ENCODE measurements around the gene PKP4. TPM values are rescaled to one million over a fixed set of nuclear protein-coding genes. Genes with fewer than 3 reads are reported as not detected.

PKP4 gene
- polyA plus RNA-seq, 1 experiment = 24.9 TPM

DNA sequence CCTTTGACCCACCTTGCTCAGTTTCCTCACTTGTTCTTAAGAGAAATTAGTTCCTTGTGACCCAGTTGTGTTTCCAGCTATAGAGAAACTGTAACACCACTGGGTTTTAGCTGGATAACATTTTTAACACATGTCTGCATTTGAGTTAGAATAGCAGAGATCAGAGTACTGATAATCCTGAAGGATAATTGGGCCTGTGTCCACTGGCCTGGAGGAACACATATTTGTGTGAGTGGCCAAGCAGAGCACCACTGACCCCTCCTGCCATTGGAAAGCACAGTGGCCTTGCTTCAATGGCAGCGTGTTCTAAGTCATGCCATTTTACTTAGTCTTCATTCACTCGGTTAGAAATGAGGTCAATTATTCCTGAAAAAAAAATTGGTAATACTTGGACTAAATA, 42.6 kb downstream of the PKP4 start:
- ChIA-PET CTCF (no interaction called here), POLR2A (no interaction called here)
- no peak for DNase-seq (ENCODE audit: low read depth, low spot score)
- H3K27me3 ChIP-seq (ENCODE audit: control insufficient read depth, insufficient read depth, low read length) = no peaks in the 10 kb centered on the region
- no peaks in the 10 kb centered on the region for H3K9me3 ChIP-seq (ENCODE audit: control insufficient read depth, insufficient read depth, low read length)
- TF ChIP-seq, protein P1, sequence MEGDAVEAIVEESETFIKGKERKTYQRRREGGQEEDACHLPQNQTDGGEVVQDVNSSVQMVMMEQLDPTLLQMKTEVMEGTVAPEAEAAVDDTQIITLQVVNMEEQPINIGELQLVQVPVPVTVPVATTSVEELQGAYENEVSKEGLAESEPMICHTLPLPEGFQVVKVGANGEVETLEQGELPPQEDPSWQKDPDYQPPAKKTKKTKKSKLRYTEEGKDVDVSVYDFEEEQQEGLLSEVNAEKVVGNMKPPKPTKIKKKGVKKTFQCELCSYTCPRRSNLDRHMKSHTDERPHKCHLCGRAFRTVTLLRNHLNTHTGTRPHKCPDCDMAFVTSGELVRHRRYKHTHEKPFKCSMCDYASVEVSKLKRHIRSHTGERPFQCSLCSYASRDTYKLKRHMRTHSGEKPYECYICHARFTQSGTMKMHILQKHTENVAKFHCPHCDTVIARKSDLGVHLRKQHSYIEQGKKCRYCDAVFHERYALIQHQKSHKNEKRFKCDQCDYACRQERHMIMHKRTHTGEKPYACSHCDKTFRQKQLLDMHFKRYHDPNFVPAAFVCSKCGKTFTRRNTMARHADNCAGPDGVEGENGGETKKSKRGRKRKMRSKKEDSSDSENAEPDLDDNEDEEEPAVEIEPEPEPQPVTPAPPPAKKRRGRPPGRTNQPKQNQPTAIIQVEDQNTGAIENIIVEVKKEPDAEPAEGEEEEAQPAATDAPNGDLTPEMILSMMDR (IDR thresholded peaks at IDR 0.05; ENCODE audit: low read depth, low read length) = no peak
- H3K27ac ChIP-seq (ENCODE audit: low read depth, low read length) = no peak overlapping the region
- H3K4me3 ChIP-seq (ENCODE audit: low read depth, low read length) = no peak overlapping the region

DNA sequence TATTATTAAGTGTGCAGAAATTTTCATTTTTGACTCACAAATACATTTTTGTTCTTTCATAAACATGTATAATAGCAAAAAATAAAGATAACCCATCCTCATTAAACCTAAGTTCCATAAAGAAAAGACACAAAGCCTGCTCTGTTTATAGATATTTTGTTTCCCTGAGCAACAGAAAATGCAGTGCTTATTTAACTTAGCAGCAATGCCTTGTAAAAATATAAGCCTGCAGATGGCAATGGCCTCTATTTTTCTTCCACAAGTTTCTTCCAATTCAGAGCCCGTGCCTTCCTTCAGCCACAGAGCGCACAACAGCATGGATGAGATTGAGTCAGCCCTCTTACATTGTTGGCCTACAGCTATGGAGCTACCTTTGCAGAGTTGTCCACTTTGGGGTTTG, 43.6 kb downstream of the PKP4 start:
- no peak for DNase-seq (ENCODE audit: low read depth, low spot score)
- H3K27ac ChIP-seq (ENCODE audit: low read depth, low read length) = no peak overlapping the region
- no peak overlapping the region for H3K4me3 ChIP-seq (ENCODE audit: low read depth, low read length)
- POLR2A ChIA-PET = no interaction called here
- CTCF ChIA-PET = no interaction called here
- no peaks in the 10 kb centered on the region for H3K27me3 ChIP-seq (ENCODE audit: control insufficient read depth, insufficient read depth, low read length)
- H3K9me3 ChIP-seq (ENCODE audit: control insufficient read depth, insufficient read depth, low read length) = no peaks in the 10 kb centered on the region
- TF ChIP-seq, protein P1 (IDR thresholded peaks at IDR 0.05; ENCODE audit: low read depth, low read length) = no peak

DNA sequence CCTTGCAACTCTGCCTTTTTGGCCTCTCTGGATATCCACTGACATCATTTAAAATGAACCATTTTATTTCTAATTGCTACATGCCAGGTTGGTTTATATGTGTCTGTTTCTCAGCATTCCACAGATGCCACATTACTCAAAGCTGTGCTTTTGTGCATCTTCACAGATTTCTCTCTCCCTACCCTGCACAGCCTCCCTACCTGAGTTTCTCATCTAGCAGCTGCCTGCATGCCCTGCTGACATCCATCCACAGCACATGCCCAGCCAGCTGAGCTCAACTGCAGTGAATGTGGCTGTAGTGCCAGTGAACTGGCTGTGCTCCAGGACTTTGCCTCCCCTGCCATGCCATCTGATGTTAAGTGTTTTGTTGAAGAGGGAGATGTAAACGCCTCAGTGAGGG, 44.5 kb downstream of the PKP4 start:
- H3K4me3 ChIP-seq (ENCODE audit: low read depth, low read length) = no peak overlapping the region
- TF ChIP-seq, protein P1 (IDR thresholded peaks at IDR 0.05; ENCODE audit: low read depth, low read length) = no peak
- no peaks in the 10 kb centered on the region for H3K27me3 ChIP-seq (ENCODE audit: control insufficient read depth, insufficient read depth, low read length)
- ChIA-PET POLR2A (no interaction called here), CTCF (no interaction called here)
- no peak for DNase-seq (ENCODE audit: low read depth, low spot score)
- no peak overlapping the region for H3K27ac ChIP-seq (ENCODE audit: low read depth, low read length)
- H3K9me3 ChIP-seq (ENCODE audit: control insufficient read depth, insufficient read depth, low read length) = no peaks in the 10 kb centered on the region

DNA sequence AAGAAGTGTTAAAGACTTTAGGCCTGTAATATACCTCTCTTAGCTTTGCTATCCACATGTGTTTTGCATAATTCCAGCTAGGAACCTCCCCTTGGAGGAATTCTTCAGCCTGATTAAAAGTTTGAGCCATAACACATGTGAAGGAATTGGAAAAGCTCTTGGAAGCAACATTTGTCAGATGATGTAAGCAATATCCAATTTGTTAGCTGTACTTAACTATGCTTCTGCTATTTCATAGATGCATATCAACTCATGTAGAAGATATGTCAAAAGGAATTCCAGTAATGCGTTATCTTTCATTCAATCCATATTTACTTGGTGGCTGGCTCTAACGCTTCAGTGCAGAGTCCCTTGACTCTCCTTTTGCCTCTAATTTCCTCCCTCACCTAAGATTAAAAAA, 46.2 kb downstream of the PKP4 start:
- Histone ChIP-seq H3K4me3 (ENCODE audit: low read depth, low read length) (no peak overlapping the region), H3K27me3 (ENCODE audit: control insufficient read depth, insufficient read depth, low read length) (no peaks in the 10 kb centered on the region), H3K9me3 (ENCODE audit: control insufficient read depth, insufficient read depth, low read length) (no peaks in the 10 kb centered on the region), H3K27ac (ENCODE audit: low read depth, low read length) (no peak overlapping the region)
- CTCF ChIA-PET = interaction anchor here (1.1 kb wide), 1 partner anchor 251 kb away, joined by 3 read pairs; no protein-coding TSS in a partner anchor
- TF ChIP-seq, protein P1 (IDR thresholded peaks at IDR 0.05; ENCODE audit: low read depth, low read length) = no peak
- DNase-seq (ENCODE audit: low read depth, low spot score) = peak; percentile 24
- POLR2A ChIA-PET = no interaction called here

DNA sequence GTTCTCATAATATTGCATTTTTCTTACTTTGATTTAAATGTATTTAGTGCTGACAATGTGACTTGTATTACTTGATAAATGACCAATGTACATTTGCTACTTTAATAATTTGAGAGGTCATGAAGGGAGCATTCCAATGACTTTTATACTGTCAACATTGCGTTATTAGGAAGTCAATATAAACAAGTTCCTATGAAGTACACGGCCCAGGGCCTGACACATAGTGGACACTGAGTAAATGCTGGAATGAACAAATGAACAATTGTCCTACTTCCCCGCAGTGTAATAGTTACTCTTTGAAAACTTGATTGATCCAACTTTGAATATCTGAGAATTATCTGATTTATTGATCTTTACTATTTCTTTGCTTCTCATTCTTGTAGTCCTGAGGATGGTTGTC, 47.3 kb downstream of the PKP4 start:
- CTCF ChIA-PET = no interaction called here
- Histone ChIP-seq H3K27me3 (ENCODE audit: control insufficient read depth, insufficient read depth, low read length) (no peaks in the 10 kb centered on the region), H3K27ac (ENCODE audit: low read depth, low read length) (no peak overlapping the region), H3K4me3 (ENCODE audit: low read depth, low read length) (no peak overlapping the region), H3K9me3 (ENCODE audit: control insufficient read depth, insufficient read depth, low read length) (no peaks in the 10 kb centered on the region)
- TF ChIP-seq, protein P1 (IDR thresholded peaks at IDR 0.05; ENCODE audit: low read depth, low read length) = no peak
- POLR2A ChIA-PET = no interaction called here
- DNase-seq (ENCODE audit: low read depth, low spot score) = no peak

Data from AG04450 (cell line).